EL (cell line): ENCODE data around the gene NTSR1.

Source experiments
- DNase-seq: peaks from one replicate; pipeline ENCODE4 v3.0.0-alpha.2; 2016

The NTSR1 gene

DNA sequence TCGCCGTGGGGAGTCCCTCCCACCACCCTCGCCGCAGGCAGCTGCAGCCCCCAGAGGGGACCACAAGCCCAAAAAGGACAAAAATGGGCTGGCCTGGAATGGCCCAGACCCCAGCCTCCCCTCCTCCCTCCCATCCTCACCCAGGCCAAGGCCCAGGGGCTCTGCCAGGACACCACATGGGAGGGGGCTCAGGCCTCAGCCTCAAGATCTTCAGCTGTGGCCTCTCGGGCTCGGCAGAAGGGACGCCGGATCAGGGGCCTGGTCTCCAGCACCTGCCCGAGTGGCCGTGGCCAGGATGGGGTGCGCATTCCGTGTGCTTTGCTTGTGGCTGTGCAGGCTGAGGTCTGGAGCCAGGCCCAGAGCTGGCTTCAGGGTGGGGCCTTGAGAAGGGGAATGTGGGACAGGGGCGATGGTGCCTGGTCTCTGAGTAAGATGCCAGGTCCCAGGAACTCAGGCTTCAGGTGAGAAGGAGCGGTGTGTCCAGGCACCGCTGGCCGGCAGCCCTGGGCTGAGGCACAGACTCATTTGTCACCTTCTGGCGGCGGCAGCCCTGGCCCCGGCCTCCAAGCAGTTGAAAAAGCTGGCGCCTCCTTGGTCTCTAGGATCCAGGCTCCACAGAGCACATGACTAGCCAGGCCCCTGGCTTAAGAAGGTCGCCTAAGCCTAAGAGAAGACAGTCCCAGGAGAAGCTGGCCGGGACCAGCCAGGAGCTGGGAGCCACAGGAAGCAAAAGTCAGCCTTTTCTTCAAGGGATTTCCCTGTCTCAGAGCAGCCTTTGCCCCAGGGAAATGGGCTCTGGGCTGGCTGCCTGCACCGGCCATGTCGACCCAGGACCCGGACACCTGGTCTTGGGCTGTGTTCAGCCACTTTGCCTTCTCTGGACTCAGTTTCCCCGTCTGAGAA is 52.5 kb downstream of the NTSR1 start:
- no peak for DNase-seq

DNA sequence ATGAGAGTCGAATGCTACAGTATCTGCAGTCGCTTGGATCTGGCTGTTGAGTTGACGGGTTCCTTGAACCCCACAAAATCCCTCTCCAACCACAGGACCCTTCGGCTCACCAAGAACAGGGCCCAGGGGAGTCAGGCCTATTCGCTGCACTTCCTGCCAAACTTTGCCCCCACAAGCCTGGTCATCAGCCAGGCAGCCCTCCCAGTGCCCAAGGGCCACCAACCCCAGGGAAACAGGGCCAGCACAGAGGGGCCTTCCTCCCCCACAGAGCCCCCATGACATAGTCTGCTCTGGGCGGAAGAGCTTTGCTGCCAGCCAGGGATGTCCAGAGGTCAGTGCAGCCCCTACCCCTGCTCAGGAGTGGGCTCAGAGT is 53.1 kb downstream of the NTSR1 start:
- DNase-seq = no peak

DNA sequence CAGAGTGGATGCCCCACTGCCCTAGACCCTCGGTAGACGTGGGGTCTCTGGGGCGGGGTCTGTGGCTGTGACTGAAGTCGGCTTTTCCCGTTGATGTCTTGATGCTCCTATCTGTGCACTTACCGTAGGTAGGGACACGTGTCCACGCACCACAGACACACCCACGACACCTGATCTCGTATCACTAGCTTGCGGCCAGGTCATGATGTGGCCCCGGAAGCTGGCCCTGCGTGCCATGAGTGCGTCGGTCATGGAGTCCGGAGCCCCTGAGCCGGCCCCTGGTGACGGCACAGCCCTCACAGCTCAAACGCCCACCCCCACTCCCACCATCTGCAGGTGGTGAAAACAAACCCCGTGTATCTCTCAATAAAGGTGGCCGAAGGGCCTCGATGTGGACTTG is 53.7 kb downstream of the NTSR1 start:
- no peak for DNase-seq

GRCh38 chr20:62762801-62763368 is 54.2 kb downstream of the NTSR1 start:
- no peak for DNase-seq

DNA sequence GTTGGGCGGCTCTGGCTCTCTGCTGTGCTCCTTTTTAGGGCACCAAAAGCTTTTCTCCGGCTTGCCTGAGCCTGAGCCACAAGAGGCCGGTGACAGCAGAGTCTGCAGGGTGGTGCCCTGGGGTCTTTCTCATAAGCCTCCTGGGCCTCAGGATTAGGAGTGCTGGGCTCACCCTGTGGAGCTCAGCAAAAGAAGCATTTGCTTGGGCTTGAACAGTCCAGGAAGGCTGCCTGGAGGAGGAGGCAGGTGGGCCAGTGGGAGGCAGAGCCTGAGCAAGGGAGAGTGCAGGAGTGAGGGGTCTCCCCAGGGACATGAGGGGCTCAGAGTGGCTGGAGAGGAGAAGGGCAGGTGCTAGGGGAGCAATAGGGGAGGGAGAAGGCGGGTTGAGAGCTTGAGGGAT is 54.8 kb downstream of the NTSR1 start:
- DNase-seq = no peak

DNA sequence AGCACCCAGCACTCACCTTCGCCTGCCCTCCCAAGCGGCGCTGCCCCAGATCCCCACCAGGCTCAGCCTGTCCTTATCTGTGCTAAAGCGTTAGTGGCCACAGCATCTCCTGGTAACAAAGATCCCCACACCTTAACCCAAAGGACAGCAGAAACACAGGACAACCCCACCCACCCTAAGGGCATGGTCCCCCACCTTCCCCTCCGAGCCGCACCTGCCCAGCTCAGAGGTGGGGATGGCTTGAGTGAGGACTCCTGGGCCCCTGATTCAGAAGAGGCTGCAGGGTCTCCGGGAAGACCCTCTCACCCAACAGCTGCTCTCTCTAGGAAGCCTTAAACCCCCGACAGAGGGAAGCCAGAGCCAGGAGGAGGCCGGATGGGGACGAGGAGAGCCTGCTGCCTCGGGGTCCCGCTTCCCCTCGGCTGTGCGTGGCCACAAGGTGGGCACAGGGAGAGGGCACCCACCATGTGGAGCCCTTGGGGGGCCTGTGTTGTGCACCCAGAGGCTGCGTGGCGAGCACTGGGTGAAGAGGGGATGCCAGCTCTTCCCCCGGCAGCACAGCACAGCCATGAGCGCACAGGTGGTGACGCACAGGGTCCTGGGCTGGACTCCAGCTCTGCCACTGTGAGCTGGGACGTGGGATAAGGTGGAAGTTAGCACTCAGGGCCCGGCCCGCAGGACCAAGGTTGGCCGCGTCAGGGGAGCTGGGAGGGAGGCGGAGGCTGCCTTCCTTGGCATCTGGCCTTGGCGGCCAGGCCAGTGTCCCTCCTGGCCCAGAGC is 55.7 kb downstream of the NTSR1 start:
- no peak for DNase-seq

- DNase-seq = no peak
Measured at GRCh38 chr20:62765021-62765420, 56.4 kb downstream of the NTSR1 start.

DNA sequence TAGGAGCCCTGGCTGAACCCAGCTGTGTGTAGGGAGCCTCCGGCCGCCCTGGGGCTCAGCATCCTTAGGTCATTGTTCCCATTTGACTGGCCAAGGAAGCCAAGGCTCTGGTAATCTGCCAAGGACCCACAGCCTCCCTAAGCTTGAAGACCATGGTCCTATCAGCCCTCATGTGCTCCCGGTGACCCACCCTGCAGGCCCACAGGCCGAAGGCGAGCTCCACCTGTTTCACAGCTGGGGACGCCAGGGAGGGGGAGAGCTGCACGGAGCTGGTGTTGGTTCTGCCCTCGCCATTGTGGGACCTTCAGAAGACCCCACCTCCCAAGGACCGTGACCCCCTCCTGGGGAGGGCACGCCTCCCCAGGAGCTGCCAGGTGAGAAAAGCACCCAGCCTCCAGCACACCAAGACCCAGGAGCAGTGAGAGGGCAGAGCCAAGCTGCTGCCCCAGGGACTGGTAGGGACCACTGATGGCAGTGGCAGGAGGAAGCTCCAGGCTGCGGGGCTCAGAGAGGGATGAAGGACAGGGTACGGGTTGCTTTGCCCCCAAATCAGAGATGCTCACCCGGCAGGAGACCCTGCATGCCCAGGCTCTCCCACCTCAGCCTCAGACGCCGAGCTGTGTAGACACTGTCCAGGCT is 56.9 kb downstream of the NTSR1 start:
- DNase-seq = no peak

- DNase-seq = no peak
Measured at GRCh38 chr20:62766071-62766450, 57.4 kb downstream of the NTSR1 start.

GRCh38 chr20:62766716-62767115 is 58.1 kb downstream of the NTSR1 start:
- no peak for DNase-seq

DNA sequence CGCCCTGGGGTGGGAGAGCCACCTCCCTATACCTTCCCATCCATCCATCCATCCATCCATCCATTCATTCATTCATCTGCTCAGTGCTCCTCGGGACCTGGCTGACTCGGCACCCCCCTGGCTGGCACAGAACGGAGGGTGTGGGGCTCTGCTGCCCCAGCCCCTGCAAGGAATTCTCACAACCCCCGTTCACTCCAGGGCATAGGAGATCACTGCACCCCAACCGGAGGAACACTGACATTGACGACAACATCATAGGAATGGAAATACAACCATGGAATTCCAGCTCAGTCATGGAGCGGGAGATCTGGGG is 59.6 kb downstream of the NTSR1 start:
- no peak for DNase-seq

DNA sequence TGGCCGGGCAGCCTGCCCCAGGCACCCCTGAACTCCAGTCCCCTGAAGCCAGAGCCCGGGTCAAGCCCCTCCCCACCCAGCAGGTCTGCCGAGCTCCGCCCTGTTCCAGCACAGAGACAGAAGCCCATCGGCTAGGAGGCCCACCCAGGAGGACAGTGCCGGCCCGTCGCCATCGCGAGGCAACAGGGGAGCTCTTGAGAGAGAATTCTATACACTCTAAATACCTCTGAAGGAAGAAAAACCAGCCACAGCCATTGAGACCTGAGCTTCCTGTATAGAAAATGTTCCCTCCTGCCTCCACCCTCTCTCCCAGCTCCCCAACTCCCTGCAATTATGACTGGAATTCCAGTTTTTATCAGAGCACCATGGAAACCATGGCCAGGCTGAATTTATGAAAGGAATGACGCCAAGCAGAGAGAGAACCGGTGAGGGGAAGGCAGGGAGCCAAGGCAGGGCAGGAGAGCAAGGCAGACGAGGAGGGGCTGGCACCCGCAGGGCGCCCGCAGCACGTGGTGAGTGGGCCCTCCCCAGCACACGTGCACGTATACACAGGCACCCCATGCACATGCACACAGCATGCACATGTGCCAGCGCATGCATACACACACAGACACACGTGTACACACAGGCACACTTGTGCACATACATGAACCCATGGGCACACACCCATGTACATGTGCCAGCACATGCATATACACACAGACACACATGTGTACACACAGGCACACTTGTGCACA is 60.1 kb downstream of the NTSR1 start:
- peak; percentile 36 for DNase-seq

GRCh38 chr20:62769346-62770071 is 60.9 kb downstream of the NTSR1 start:
- no peak for DNase-seq

- no peak for DNase-seq
Measured at GRCh38 chr20:62770111-62770910, 61.7 kb downstream of the NTSR1 start.

DNA sequence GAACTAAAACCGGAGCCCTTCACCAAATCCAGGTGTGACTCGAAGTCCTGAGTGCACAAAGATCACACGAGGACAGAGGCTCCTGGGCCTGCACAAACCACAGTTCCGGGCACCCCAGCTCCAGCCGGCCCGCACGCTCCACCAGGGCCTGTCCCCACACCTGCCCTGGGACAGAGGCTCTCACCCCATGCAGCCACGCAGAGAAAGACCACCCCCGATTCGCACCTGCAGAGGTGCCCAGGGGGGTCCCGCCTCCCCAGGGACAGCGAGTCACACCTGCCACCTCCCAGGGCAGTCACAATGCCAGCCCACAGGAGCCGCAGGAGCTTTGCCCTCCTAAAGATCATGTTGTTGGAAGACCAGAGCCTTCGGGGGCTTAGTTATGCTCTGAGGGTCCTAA is 62.3 kb downstream of the NTSR1 start:
- no peak for DNase-seq

DNA sequence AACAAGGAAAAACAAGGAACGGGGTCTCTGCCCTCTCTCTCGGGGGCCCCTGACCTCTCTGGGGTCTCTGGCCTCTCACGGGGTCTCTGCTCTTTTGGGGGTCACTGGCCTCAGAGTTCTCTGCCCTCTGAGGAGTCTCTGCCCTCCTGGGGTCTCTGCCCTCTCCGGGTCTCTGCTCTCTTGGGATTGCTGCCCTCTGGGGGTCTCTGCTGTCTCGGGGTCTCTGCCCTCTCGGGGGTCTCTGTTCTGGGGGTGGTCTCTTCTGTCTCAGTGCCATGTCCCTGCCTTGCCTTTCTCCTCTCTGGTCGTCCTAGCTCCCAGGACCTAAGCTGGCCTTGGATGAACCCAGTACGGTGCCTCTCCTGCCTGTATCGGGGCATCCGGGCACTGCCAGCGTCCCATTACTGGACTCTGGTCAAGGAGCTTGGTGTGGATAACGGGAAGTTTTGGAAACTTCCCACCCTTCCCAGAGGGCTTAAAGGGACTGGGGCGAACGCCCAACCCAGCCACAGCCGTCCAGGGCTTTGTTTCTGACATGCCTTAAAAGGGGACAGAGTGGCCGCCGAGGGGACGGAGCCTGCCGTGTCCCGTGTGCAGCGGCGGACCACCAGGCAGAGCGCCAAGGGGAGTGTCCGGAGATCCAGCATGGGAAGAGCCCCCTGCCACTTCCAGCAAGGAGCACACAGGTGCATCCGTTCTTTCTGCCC is 62.9 kb downstream of the NTSR1 start:
- no peak for DNase-seq

- DNase-seq = no peak
Measured at GRCh38 chr20:62772103-62772611, 63.5 kb downstream of the NTSR1 start.

DNA sequence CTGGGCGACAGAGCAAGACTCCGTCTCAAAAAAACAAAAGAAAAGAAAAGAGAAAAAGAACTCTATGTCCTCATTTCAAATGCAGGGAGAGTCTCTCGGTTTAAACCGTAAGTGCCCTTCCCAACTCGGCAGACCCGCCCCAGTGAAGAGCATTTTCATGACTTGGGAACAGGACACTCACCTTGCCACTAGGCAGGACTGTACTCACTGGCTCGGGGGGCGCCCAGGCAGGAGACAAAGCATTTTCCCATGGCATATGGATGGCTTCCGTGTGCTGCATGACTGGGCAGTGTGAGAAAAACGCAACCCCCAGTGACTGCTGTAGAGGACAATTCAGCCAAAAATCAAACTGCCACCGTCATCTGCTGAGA is 64.0 kb downstream of the NTSR1 start:
- no peak for DNase-seq

DNA sequence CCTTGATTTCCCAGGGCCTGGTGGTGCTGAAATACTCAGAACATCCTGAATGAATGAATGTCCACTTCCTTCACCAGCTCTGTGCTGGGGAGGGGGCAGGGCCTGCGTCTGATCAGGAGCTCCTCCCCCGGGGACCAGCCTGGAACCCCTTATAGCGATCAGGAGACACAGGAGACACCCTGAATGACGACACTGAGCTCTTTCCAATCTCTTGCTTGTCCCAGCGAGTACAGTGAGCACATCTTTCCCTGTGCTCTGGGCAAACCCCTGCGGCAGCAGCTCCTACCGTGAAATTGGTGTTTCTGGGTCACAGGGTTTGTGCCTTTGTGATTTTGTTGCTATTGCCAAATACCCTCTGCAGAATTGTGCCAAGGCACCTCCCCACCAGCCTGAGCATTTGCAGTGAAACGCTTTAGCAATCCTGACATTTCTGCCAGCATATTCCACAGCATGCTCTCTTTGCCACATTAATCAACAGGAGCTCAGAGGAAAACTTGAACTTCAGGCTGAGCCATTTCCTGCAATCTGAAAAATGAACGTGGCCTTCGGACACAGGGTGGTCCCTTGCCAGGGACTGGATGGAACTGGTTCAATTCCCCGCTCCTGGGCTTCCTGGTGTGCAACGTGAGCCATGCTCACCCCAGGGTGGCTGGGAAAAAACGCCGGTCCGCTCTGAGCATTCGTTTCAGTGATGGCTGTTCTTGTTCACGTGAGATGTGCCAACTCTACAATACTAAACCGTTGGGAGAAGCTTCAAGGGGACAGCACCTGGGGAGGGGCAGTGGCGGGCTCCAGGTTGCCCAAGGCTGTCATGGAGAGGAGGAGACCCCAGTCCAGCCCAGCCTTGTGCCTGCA is 64.6 kb downstream of the NTSR1 start:
- DNase-seq = peak; percentile 12
